Progenitor cell of endocrine pancreas (in vitro differentiated cells): ENCODE measurements around the gene FAM193A. TPM values are rescaled to one million over a fixed set of nuclear protein-coding genes. Genes with fewer than 3 reads are reported as not detected.
"Not testable (repeated sequence)": the region's sequence is repeated elsewhere in the genome, so short reads cannot be mapped to it uniquely, and the experiment has no call there.

ENCODE experiments used
- DNase-seq: peaks from one replicate; pipeline ENCODE4 v3.0.0; 2021; ENCODE audit warnings: low spot score; ENCODE audit not compliant: unreplicated experiment
- H3K27ac Mint-ChIP-seq: 2 replicates; pipeline ENCODE4 v1.8.0; 2021; ENCODE audit warnings: mild to moderate bottlenecking, moderate library complexity, mixed read lengths
- H3K27me3 Mint-ChIP-seq: 2 replicates; pipeline ENCODE4 v1.8.0; 2021; ENCODE audit warnings: mixed read lengths
- H3K36me3 Mint-ChIP-seq: 2 replicates; pipeline ENCODE4 v1.8.0; 2022; ENCODE audit warnings: mixed read lengths; ENCODE audit not compliant: insufficient read depth
- H3K4me1 Mint-ChIP-seq: 2 replicates; pipeline ENCODE4 v1.8.0; 2021; ENCODE audit warnings: low read depth, mixed read lengths
- H3K4me3 Mint-ChIP-seq: 2 replicates; pipeline ENCODE4 v1.8.0; 2021; ENCODE audit warnings: low read depth, mild to moderate bottlenecking, moderate library complexity, mixed read lengths
- H3K9me3 Mint-ChIP-seq: 2 replicates; pipeline ENCODE4 v1.8.0; 2021; ENCODE audit warnings: low read depth, mixed read lengths
- total RNA-seq: library from RNA; stranded (reverse); gene quantifications from 2 replicates; pipeline ENCODE4 v1.2.1, GENCODE V29; 2021
- TF ChIP-seq, protein P1 (sequence below): fragments of 200-600 bp; sonication (generic); IDR thresholded peaks from one replicate; pipeline ENCODE4 v1.5.0; 2021; ENCODE audit warnings: antibody characterized with exemption, mild to moderate bottlenecking; ENCODE audit not compliant: unreplicated experiment

The FAM193A gene
- total RNA-seq, 1 donor from 2014 or later = 53.4 TPM

DNA sequence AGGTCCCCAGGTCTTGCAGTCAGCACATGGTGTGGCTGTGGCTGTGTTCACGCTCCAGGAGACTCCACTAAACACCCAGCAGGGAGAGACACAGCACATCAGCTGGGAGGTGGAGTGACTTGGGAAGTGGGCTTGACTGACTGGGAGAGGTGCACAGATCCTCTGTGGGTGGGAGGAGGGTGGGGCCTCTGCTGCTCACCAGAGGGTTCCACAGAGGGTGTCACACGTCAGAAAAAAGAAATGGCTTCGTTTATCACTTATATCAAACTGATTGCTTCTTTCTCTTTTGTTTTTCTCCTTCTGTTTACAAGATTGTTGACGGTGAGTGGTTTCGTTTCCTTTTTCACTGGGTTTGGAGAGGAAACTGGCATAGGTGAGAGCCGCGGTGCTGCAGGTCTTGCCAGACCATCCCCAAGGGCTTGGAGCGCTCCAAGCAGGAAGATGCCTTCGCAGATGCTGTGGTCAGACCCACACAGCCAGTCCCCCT is 24.8 kb upstream of the FAM193A start:
- H3K4me1 Mint-ChIP-seq = peaks cover 2% of the 10 kb centered on the region
- no peak for DNase-seq
- no peak overlapping the region for H3K4me3 Mint-ChIP-seq
- H3K27ac Mint-ChIP-seq = no peak overlapping the region
- no peaks in the 10 kb centered on the region for H3K27me3 Mint-ChIP-seq
- TF ChIP-seq, protein P1, sequence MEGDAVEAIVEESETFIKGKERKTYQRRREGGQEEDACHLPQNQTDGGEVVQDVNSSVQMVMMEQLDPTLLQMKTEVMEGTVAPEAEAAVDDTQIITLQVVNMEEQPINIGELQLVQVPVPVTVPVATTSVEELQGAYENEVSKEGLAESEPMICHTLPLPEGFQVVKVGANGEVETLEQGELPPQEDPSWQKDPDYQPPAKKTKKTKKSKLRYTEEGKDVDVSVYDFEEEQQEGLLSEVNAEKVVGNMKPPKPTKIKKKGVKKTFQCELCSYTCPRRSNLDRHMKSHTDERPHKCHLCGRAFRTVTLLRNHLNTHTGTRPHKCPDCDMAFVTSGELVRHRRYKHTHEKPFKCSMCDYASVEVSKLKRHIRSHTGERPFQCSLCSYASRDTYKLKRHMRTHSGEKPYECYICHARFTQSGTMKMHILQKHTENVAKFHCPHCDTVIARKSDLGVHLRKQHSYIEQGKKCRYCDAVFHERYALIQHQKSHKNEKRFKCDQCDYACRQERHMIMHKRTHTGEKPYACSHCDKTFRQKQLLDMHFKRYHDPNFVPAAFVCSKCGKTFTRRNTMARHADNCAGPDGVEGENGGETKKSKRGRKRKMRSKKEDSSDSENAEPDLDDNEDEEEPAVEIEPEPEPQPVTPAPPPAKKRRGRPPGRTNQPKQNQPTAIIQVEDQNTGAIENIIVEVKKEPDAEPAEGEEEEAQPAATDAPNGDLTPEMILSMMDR = no peak
- H3K9me3 Mint-ChIP-seq = no peaks in the 10 kb centered on the region
- H3K36me3 Mint-ChIP-seq = peaks cover 11% of the 10 kb centered on the region

DNA sequence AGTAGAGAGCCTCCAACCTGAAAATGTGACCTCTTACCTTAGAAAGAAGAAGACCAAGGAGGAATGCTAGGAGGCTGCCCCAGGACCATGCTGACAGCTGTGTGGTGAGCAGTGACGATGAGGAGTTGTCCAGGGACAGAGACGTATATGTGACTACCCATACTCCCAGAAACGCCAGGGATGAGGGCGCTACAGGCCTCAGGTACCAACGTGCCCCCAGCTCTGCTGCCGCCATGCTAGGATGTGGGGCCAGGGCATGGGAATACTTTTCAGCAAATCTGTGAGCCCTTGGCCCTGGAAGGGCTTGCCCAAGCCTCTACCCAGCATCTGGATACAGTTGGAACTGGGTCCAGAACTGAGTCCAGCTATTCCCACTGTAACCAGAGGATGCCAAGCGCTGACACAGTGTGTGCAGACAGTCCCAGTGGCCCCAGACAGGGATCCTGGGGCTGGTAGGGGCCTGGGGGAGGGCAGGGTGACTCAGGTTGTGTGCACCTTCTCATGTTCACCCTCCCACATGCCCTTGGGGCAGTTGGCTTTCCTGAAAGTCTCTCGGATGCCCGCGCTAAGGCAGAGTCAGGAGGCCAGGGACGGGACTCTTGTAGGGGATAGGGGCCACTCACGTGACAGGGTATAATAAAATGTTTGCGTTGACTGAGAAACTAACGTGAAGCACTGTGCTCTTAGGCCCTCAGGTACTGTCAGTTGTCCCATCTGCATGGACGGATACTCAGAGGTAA is 23.9 kb upstream of the FAM193A start:
- TF ChIP-seq, protein P1 = no peak
- Mint-ChIP-seq H3K4me3 (no peak overlapping the region), H3K9me3 (no peaks in the 10 kb centered on the region), H3K27ac (no peak overlapping the region), H3K4me1 (peaks cover 2% of the 10 kb centered on the region), H3K36me3 (peaks cover 14% of the 10 kb centered on the region), H3K27me3 (no peaks in the 10 kb centered on the region)
- DNase-seq = no peak

DNA sequence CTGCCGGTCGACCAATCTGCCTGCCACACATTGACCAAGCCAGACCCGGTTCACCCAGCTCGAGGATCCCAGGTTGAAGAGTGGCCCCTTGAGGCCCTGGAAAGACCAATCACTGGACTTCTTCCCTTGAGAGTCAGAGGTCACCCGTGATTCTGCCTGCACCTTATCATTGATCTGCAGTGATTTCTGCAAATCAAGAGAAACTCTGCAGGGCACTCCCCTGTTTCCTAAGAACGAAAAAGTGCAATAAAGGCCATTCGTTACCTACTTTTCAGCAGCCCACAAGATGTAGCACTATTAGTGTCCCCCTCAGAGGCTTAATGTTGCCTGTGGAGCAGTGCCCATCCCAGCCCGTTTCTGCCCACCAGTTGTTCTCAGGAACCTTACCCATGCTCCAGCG is 22.3 kb upstream of the FAM193A start:
- not testable (repeated sequence) for H3K27ac Mint-ChIP-seq, DNase-seq, H3K4me3 Mint-ChIP-seq, H3K4me1 Mint-ChIP-seq, H3K9me3 Mint-ChIP-seq, H3K27me3 Mint-ChIP-seq
- H3K36me3 Mint-ChIP-seq = peaks cover 14% of the 10 kb centered on the region

DNA sequence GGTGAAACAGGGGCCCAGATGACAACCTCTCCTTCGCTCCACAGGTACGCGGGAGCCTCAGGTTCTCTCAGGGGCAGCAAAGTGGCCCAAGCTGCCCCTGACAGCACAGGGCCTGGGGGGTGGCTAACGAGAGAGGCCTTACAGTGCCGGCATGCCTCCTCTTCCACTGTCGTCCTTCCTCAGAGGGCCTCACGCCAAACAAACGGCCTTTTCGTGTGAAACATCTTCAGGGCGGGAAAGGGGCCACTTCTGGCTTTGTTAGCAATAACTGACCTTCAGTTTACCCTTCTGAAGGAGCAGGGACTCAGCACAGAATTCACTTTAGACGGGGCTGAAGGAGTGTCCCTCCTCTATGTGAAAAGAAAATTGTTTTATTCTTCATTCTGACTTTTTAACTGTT is 21.5 kb upstream of the FAM193A start:
- H3K9me3 Mint-ChIP-seq, DNase-seq, H3K4me3 Mint-ChIP-seq, H3K4me1 Mint-ChIP-seq, H3K27ac Mint-ChIP-seq, H3K27me3 Mint-ChIP-seq: not testable (repeated sequence)
- H3K36me3 Mint-ChIP-seq = peaks cover 14% of the 10 kb centered on the region

DNA sequence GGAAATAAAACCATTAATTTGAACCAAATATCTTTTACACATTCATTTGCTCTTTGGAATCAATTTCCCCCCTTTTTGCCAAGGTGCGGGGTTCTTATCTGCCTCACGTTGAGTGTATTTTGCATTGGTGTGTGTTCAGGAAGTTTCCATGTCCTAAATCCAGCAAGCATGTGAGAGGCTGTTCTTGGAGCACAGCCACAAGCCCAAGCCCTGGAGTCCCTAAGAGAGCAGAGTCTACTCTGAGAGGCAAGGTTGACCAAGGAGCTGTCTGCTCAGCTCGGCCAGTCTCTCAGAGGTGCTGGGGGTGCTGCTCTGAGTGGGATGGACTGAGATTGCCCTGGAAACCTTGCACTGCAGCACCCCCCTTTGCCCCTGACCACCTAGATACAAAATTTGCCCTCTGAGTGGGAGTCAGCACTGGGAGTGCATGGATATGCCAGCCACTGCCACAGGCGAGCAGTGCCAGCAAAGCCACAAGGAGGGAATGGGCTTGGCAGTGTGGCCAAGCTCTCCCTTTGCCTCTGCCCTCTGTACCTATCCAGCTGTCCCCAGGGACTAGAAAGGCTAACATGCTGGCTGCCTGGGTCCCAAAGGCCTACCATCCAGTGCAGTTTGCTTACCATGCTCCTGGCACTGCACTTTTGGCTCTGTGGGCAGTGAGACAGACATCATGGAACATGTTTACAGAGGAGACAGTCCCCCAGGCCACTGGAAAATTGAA is 20.5 kb upstream of the FAM193A start:
- TF ChIP-seq, protein P1 = no peak
- no peak for DNase-seq
- Mint-ChIP-seq H3K27me3 (no peaks in the 10 kb centered on the region), H3K4me3 (no peak overlapping the region), H3K27ac (peak overlapping the region; percentile 30), H3K9me3 (no peaks in the 10 kb centered on the region), H3K36me3 (peaks cover 14% of the 10 kb centered on the region), H3K4me1 (no peaks in the 10 kb centered on the region)

DNA sequence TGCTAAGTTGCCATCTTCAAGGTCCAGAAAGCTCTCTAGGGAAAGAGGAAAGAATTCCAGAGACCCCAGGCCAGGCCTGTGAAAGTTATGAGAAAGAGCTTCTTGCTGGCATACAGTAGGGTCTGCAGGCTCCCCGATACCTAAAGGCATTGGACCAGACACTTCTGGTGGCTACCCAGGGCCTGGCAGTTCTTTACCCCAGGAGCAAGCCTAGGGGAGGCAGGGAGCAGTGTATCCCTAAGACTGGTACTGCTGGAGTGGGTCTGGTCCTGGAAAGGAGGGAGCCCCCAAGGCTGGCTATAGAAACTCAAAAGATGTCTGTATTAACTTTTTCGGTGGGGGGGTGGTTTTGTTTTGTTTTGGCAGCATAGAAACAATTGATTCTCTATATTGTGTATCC is 19.8 kb upstream of the FAM193A start:
- DNase-seq = no peak
- H3K4me1 Mint-ChIP-seq = no peaks in the 10 kb centered on the region
- H3K4me3 Mint-ChIP-seq = no peak overlapping the region
- no peaks in the 10 kb centered on the region for H3K9me3 Mint-ChIP-seq
- H3K36me3 Mint-ChIP-seq = peaks cover 14% of the 10 kb centered on the region
- no peaks in the 10 kb centered on the region for H3K27me3 Mint-ChIP-seq
- H3K27ac Mint-ChIP-seq = peak overlapping the region; percentile 80
- TF ChIP-seq, protein P1 = no peak
